Retinal pigment epithelial cell (primary cell): ENCODE data around the gene TTLL8.

ENCODE experiments used
- DNase-seq: peaks from one replicate; pipeline ENCODE4 v3.0.0-alpha.2; 2010; ENCODE audit warnings: low read depth
- H3K4me3 ChIP-seq: 2 replicates; pipeline ENCODE4 v1.5.1; 2011; ENCODE audit warnings: mild to moderate bottlenecking, low read length, control low read depth, moderate library complexity
- CTCF ChIP-seq: conservative IDR thresholded peaks from 2 replicates; pipeline ENCODE4 v1.5.1; 2011; ENCODE audit warnings: low read depth, low read length, control low read depth, inconsistent platforms

Gene TTLL8

DNA sequence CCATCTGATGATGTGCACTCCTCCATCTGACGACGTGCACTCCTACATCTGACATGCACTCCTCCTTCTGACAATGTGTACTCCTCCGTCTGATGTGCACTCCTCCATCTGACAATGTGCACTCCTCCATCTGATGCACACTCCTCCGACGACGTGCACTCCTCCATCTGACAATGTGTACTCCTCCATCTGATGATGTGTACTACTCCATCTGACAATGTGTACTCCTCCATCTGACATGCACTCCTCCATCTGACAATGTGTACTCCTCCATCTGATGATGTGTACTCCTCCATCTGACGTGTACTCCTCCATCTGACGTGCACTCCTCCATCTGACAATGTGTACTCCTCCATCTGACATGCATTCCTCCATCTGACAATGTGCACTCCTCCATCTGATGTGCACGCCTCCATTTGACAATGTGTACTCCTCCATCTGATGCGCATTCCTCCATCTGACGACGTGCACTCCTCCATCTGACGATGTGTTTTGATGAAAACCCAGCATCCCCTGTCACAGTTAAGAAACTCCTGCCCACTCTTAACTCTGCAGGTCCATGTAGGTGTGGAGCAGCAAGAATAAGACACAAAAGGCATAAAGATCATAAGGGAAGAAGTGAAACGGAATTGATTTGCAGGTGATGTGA lies 35.8 kb downstream of the TTLL8 start:
- TF ChIP-seq CTCF, result no peak
- no peak overlapping the region for H3K4me3 ChIP-seq
- DNase-seq, result no peak

DNA sequence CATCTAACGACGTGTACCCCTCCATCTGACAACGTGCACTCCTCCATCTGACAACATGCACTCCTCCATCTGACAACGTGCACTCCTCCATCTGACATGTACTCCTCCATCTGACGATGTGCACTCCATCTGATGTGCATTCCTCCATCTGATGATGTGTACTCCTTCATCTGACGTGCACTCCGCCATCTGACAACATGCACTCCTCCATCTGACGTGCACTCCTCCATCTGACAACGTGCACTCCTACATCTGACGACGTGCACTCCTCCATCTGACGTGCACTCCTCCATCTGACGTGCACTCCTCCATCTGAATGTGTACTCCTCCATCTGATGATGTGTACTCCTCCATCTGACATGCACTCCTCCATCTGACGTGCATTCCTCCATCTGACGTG lies 37.5 kb downstream of the TTLL8 start:
- TF ChIP-seq CTCF, result no peak
- no peak for DNase-seq

GRCh38 chr22:50019316-50019715 lies 38.8 kb downstream of the TTLL8 start:
- TF ChIP-seq CTCF, result no peak
- H3K4me3 ChIP-seq, result no peak overlapping the region
- no peak for DNase-seq

More for the DNA sequence above, 37.5 kb downstream of the TTLL8 start:
- H3K4me3 ChIP-seq, result no peak overlapping the region

DNA sequence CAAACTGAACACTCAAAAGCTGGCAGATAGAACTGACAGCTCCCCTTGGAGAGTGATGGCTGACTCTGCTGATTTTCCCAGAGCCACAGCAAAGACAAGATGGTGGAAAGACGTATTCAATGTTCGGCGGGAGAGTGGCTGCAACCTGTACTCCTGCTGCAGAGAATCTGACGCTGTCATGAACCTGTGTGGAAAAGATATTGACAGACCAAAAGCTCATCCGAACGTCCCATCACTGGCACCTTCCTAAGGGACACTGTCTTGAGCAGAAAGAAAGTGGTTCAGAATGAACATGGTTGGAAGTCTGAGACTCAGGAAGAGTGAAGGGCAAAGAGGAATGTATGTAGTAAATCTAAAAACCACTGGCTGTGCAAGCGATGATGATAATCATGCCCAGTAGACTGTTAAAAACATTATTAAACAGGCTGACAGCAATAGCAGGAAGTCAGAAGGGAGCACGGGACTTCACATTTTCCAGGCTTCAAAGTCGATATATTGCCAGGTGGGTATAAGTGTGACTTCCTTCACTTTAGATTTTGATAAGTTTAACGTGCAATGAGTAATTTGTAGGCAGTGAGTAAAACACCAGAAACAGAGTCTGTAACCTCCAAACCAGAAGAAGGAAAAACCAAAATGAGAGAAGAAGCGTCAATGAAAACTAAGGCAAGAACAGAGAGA lies 39.4 kb downstream of the TTLL8 start:
- DNase-seq, result no peak
- H3K4me3 ChIP-seq, result no peak overlapping the region
- no peak for TF ChIP-seq CTCF

DNA sequence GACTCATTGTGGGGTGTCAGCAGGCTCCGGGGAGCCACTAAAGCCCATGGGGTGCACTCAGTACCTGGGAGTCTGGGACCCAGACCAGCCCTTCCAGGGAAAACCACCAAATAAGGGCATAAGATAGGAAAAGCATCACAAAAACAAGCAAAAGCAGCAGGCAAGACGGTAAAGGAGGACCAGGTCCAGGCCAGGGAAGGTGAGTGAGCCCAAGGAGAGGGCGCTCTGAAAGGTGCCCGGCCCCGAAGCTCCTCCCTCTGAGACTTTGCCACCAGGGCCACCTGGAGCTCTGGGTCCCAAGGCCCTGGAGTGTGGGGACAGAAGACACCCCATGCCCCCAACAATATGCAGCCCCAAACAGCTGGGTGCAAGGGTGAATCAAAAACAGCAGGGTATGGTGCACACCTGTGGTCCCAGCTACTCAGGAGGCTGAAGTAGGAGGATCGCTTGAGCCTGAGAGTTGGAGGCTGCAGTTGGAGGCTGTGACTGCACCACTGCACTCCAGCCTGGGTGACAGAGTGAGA lies 40.3 kb downstream of the TTLL8 start:
- TF ChIP-seq CTCF, result no peak
- DNase-seq, result no peak
- no peak overlapping the region for H3K4me3 ChIP-seq

GRCh38 chr22:50016988-50017700 lies 41.0 kb downstream of the TTLL8 start:
- DNase-seq, result no peak
- H3K4me3 ChIP-seq, result no peak overlapping the region
- TF ChIP-seq CTCF, result no peak
